Measurements from ENCODE around the gene COL6A2.

DNA sequence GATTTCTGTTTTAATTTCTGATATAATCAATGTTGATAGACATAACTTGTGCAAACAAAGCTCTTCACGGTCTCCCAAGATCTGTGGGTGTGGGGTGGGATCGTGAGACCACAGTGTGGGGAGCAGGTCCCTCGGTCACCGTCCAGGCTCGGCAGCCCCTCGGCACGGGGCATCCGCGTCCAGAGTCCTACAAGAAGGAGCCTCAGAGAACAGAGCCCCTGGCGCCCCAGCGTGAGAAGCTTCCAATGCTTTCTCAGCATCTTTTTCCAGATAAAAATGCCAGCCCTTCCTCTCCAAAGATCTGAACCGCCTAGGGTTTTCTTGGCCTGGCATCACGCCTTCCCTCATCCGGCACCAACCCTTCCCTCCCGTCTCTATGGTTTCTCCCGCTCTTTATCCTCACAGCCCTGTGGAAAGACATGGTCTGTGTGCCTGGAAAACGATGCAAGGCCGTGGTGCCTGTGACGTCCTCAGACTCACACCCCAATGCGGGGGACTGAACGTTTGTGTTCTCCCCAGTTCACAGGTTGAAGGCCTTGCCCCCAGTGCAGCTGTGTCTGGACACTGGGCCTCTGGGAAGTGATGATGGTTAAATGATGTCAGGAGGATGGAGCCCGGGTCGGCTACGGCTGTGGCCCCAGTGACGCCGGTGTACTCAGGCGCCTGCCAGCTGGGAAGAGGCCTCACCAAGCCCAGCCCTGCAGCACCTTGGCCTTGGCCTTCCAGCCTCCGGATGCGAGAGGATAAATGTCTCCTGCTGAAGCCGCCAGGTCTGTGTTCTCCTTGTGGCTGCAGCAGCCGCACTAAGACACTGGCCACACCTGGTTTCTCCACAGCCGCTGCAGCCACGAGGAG lies 45.9 kb upstream of the COL6A2 start:
- TF ChIP-seq POLR2A (IDR thresholded peaks at IDR 0.05), result no peak
- TF ChIP-seq, protein P1, sequence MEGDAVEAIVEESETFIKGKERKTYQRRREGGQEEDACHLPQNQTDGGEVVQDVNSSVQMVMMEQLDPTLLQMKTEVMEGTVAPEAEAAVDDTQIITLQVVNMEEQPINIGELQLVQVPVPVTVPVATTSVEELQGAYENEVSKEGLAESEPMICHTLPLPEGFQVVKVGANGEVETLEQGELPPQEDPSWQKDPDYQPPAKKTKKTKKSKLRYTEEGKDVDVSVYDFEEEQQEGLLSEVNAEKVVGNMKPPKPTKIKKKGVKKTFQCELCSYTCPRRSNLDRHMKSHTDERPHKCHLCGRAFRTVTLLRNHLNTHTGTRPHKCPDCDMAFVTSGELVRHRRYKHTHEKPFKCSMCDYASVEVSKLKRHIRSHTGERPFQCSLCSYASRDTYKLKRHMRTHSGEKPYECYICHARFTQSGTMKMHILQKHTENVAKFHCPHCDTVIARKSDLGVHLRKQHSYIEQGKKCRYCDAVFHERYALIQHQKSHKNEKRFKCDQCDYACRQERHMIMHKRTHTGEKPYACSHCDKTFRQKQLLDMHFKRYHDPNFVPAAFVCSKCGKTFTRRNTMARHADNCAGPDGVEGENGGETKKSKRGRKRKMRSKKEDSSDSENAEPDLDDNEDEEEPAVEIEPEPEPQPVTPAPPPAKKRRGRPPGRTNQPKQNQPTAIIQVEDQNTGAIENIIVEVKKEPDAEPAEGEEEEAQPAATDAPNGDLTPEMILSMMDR (IDR thresholded peaks at IDR 0.05), result no peak
- no peak for TF ChIP-seq EP300 (IDR thresholded peaks at IDR 0.05)
